ENCODE data around the gene DPY19L1.
A peak's percentile ranks its signal among the peaks of the same experiment; 100 is the strongest.
"Not testable (repeated sequence)": the region's sequence is repeated elsewhere in the genome, so short reads cannot be mapped to it uniquely, and the experiment has no call there.

The DPY19L1 gene

DNA sequence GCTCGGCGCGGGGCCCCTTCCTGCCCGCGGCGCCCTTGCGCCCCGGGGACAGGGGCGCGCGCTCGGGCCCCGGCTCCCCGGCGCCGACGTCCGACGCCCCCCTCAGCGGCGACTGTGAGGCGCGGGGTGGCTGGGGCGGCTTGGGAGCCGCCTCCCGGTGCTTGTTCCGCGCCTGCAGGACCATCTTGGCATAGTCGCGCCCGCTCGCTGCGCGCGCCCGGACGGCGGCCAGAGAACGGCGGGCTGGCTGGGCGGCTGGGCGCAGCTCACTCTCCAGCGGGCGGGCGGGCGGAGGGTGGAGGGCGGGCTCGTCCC is at the start of gene DPY19L1:
Gene DPY19L1 (minus strand): TSS at position 275 of the 315 bp plus-strand sequence. CDS start 91 bp downstream, at position 184.
- DNase-seq = no peak

DNA sequence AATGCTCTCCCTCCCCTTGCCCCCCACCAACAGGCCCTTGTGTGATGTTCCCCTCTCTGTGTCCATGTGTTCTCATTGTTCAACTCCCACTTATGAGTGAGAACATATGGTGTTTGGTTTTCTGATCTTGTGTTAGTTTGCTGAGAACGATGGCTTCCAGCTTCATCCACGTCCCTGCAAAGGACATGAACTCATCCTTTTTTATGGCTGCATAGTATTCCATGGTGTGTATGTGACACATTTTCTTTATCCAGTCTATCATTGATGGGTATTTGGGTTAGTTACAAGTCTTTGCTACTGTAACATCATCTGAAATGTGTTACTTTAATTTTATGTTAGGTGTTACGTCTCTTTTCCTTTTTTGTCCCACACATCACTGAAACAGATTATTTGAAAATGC is 42.2 kb upstream of the DPY19L1 start:
- DNase-seq = not testable (repeated sequence)

DNA sequence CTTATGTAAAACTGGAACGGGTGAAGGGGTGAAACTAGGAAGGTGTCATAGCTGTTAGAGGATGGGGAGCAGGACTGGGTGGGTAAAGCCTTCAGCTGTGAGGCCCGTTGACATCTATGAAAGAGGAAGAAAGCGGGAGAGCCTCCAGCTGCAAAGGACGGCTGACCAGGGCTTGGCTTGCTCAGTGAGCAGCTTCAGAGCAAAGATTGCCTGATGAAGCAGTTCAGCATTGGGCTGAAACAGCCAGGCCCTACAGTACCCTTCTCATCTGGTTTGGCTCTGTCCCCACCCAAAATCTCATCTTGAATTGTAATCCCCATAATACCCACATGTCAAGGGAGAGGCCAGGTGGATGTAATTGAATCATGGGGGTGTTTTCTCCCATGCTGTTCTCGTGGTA is 36.7 kb upstream of the DPY19L1 start:
- DNase-seq = not testable (repeated sequence)

DNA sequence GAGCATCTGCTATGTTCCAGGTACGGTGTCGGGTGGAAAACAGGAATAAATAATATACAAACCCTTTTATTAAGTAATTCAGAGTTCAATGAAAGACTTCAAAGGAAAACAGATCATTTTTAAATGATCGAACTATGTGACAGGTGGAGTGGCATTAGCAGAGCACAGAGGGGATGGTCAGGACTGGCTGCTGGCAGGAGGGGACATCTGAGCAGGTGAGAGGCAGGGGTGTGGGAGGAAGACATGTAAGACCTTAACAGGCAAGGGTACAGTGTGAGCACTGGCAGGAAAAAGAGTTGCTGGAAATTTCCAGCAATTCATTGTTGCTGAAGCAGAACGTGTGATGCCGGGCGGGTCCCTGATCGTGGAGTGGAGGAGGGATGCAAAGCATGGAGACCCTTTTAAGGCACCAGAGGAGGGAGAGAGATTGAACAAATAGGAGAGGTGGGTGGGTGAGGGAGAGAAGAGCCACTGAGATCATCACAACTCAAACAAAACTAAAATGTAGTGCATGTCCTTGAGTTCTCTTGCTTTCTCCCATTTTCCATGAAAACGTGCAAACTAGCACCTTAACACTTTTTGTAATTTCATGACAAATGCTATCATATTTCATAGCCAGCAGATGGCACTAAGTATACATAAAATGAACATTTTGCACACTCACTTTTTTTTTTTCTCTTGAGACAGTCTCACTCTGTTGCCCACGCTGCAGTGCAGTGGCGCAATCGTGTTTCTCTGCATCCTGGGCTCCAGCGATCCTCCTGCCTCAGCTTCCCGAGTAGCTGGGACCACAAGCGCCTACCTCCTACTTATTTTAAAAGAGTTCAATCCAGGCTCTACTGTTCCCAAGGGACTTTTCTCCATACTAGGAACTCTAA is 35.9 kb upstream of the DPY19L1 start:
- peak; percentile 63 for DNase-seq

DNA sequence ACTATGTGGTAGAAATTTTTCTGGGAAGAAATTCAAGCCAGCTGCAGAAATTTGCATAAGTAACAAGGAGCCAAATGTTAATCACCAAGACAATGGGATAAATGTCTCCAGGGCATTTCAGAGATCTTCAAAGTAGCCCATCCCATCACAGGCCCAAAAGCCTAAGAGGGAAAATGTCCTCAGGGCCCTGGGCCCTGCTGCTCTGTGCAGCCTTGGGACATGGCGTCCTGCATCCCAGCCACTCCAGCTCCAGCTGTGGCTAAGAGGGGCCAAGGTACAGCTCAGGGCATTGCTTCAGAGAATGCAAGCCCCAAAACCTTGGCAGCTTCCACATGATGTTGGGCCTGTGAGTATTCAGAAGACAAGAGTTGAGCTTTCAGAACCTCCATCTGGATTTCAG is 31.8 kb upstream of the DPY19L1 start:
- DNase-seq = not testable (repeated sequence)

DNA sequence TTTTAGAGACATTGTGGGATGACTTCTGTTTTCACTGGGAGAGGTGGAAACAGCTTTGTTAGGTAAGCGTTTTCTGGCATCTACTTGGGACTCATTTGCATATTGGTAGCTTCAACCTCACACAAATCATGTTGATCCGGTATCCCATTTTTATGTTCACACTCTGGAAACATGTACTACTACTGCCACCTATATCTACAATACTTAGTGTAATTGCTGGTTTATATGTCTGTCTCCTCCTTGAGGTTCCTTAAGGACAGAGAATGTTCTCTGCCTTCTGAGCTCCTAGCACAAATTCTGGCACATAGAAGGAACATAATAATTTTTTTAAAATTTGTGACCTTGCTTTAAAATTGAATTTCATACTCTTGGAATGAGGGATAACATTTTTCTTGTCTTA is 28.1 kb upstream of the DPY19L1 start:
- not testable (repeated sequence) for DNase-seq

DNA sequence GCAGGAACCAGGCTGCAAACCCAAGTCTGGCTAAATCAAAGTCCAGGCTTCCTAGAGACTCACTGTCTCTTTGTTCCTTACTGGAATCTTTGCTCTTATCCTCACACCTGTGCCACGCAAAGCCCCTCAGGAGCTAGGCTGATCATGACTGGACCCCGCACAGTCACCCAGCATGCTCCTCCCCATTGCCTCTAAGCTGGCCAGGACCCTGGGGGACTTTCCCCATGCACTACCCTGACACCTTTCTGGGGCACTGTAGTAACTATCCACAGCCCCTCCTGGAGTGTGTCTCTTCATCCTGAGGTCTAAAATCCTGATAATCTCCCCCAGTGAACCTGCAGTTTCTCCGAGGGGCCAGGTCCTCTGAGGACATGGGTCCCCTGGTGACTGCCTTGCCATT is 21.3 kb upstream of the DPY19L1 start:
- DNase-seq = not testable (repeated sequence)

DNA sequence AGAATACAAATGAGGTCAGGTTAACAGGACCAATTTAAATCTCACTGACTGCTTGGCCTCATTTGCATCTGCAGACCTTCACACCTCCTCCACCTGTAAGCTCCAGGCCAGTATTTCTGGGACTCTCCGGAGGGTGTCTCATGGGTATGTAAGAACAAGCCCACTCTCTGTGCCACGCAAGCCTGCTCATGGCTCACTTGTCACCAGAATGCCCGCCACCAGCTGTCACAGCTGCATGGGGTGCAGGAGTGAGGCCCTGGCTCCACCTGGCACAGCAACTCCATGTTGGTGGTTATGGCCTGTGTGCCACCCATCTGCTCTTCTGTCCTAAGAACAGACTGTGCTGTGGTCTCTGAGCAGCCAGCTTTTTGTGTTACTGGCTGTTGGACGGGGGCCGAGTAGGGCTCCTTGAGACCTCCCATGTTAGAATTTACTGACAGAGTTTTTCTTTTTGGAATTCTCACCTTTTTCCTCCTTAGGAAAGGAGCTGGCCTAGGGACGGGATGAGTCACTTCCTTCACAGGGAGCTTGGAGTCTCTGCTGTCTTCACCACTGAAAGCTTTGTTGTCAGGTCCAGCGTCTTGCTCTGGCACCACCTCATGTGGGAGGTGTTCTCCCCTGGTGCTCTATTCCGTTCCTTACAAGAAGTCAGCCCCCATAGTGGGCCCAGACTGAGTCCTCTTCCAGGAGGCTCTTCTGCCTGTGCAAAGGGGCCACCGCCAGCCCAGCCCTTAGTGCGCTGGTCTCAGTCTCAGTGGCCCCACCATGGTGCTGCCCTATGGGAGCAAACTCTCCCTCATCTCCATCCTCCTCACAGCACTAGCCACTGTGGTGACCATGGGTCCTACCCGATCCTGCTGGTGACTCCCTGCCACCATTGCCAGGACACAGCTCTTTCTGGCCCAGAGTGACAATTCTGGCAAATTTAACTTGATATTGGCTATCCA is 20.5 kb upstream of the DPY19L1 start:
- not testable (repeated sequence) for DNase-seq

DNA sequence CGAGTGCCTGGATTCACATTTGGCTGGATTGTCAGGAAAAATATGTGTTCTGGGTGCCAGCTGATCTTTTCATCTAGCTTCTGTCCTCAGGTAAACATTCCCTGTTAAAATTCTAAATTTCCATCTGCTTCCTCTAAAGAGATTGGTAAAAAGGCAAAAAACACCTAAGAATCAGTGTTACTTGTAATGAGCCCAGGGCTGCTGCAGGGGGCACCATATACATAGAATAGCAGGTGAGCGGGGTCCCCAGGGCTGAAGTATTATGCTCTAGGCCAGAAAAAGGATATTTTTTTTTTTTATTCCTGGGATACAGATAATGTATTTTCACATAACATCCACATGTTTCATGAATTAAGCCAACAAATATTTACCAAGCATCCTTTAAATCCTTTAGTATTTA is 18.4 kb upstream of the DPY19L1 start:
- DNase-seq = peak; percentile 19

DNA sequence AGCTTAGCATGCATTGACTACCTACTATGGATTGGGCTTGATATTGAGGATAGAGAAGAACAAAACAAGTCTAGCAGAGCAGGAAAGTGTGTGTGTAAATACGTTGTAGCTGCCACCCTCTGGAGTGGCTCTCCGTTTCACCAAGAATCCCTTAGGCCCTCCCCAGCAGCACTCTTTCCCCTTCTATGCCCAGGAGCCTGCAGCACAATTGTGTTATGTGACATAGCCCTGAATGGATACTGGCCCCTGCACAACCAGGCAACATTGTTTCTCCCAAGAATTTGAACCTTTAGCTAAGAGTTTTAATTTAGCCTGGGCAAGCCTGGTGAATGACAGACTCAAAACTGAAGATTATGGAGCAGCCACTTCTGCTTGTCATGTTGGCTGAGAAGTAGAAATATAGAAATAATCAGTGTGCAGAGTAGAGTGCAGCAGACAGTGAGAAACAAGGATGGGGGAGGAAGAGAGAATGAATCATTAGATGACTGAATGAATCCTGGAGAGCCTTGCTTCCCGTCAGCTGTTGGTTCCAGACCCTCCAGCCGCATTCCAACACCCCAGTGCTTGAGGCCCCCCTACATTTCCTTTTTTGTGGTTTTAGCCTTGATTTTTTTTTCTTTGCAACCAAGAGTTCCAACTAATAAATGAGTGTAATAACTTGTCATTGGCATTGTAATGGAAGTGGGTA is 16.3 kb upstream of the DPY19L1 start:
- not testable (repeated sequence) for DNase-seq

DNA sequence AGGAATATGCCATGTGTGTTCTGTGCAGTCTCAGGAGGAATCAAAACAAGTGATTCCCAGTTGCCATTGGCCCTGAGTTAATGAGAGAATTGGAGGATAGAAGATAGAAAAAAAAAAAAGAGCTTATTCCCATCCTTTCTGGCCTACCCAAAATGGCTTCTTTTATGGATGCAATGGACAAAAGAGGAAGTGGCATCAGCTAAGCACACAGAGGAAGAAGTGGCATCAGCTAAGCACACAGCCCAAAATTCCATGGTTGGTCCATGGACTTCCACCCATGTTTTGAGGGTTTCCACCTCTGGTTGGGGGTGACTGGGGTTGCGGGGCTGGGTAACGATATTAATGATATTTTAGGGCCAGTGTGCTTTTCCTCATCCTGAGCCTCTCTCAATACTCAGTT is 11.1 kb upstream of the DPY19L1 start:
- DNase-seq = not testable (repeated sequence)

DNA sequence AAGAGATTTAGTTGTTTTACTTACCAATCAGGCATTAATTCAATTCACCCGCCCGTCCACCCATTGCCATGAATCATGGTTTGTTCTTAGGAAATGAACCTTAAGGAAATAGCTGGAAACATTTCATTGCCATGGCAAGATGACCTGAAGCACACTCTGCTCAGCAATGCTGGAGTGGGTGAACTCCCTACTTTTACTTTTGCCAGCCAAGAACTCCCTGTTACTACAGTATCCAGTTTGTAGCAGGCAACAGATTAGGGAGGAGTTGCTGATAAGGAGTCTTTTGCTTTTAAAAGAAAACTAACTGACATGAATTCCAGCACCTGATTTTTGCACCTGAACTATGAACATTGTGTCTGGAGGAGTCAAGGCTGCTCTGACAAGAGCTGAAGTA is 10.6 kb upstream of the DPY19L1 start:
- not testable (repeated sequence) for DNase-seq

DNA sequence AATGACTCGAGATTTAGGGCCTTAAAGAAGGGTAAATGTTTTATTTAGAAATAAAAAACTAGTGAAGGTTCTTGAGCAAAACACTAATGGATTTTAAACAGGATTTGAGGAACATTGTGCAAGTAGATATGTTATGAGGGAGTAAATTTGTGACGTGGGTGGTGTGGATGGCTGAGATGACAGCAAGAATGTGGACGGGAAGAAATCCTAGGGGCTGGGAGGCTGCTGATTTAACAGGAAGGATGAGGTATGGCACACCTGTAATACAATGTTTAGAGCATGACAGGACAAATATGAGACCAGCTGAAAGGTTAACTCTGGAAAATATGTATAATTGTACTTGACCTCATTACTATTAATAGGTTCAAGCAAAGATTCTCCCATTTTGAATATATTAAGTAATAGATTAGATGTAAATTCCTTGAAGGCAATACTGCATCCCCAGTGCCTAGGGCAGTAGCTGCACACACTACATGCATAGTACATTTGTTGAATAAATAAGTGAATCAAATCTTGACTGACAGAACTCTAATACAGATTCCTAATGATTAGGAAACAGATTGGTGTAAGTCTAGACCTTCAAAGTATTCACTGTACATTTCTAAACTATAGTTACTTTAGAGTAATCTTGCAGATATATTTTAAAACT is 10.1 kb upstream of the DPY19L1 start:
- not testable (repeated sequence) for DNase-seq

DNA sequence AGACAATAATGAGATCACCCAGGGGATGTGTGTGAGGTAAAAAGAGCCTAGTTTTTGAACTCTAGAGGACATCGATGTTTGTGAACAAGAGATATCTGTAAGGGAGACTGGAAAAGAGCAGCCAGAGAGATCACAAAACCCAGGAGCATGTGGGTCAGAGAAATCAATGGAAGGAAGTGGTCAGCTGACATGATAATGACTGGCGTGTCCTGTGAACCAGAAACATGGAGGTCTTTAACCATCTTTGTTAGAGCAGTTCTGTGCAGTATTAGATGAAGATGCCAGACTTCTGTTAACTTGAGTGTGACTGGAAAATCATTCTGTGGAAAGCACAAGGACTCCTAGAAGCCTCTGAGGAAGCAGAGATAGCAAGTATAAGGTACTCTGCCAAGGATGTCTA is 6.0 kb upstream of the DPY19L1 start:
- not testable (repeated sequence) for DNase-seq

DNA sequence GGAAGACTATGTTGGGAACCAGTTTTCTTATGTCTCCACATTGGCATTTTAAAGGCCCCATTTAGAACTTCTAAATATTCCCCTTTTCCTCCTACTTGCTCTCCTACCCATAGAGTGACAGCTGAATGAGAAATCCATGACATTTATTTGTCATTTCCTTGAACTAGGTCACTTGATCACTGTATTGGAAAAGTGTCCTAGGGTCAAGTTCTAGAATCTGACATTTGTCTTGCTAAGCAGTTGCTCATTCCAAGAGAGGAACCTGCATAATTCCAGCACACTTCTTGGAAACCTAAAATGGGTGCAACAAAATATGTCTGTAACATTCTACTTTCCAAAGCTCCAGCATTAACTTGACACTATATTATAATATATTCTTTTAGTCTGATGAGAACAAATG is 3.6 kb upstream of the DPY19L1 start:
- no peak for DNase-seq

DNA sequence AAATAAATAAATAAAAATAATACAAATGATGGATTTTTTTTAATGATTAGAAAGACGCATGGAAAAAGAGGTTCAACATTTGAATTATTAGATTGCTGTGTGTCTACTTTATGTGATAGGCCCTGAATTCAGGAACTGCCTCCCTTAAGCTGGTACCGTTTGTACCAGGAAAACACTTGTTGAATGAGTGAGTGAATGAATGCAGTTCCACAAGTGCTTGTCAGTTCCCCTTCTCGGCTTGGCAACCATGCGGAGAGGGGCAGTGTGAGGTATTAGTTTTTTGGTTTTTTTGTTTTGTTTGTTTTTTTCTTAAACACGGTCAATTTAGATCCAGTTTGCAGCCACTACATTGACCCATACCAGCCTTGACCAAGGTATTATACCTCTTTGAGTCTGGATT is 2.1 kb upstream of the DPY19L1 start:
- DNase-seq = no peak

DNA sequence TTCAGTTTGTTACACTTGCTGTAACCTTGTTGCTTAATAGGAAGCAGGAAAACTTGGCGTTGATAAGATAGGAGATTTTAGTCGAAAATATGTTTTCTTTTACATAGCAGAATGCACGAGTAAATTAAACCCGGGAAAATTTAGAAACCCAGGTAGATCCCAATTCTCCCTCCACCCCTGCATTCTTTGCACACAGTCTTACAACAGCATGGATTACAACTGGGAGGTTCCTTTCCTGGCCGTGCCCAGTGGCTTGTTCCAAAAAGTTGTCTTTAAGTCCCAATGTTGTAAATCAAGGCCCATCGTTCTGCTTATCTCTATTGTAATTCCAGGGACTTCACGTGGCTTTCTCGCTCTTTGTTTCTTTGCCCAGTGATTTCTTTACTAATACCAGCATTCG is 1.1 kb upstream of the DPY19L1 start:
- DNase-seq = peak; percentile 35

DNA sequence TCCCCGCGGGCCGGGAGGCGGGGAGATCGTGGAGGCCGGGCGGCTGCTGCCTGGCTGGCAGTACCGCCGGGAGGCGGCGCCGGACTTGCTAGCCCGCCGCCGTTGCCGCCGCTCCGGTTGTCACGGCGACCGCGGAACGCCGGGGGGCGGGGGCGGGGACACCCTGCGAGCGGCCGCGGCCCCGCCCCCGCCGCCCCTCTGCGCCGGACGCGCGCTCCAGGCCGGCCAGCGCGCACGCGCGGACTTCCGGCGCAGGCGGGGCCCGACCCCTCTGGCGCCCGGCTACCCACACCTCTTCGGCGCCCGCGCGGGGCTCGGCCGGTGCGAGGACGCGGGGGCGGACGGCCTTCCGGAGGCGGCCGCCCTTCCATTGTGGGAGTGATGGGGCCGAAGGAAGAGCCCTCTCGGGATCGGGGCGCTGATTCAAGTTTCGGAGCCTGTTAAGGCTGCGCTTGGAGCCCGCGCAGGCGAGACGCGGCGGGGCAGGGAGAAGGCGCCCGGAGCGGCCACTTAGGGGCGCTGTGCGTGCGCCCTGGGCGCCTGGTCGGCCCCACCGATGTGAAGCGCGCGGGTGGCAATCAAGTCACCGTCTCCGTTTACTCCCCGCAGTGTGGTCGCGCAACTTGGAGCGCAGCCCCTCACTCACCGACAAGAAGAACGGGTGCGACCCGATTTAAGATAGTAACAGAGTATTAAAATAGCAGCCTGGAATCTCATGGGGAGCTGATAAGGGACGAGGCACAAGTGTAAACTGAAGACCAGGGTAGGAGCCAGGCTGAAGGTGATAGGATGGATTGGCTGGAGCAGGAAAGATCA is 449 bp upstream of the DPY19L1 start:
- peak; percentile 98 for DNase-seq

DNA sequence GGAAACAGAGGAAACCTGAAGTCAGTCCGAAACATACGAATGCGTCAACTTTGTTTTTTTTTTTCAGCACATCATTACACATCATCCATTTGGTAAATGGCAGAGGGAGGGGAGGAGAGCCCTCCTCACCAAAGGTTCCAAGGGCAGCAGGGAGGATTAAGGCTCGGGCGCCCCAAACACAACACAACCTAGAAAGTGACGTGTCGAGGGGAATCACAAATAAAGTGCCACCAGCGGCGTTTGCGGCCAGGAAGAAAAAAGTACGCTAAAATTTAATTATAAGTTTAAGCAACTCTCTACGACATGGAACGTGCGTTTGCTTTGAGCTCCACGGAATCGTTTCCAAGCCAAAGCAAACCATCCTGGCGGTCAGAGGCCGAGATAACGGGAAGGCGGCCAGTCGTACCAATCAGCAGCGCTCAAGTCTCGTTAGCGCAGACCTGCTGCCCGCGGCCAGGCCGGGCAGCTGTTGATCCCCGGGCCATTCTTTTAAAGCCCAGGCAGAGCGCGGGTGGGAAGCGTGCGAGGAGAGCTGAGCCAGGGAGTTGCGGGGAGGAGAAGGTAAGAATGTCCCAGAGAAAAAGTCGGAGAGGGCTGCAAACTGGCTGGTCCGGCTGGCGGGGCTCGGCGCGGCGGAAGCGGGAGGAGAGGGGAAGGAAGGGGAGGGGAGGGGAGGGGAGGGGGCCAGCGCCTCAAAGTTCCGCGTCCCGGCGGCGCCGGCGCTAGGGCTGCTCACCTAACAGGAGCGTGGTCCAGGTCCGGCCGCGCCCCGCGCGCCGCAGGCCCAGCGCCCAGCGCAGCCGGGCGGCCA is 719 bp downstream of the DPY19L1 start:
- DNase-seq = peak; percentile 82

DNA sequence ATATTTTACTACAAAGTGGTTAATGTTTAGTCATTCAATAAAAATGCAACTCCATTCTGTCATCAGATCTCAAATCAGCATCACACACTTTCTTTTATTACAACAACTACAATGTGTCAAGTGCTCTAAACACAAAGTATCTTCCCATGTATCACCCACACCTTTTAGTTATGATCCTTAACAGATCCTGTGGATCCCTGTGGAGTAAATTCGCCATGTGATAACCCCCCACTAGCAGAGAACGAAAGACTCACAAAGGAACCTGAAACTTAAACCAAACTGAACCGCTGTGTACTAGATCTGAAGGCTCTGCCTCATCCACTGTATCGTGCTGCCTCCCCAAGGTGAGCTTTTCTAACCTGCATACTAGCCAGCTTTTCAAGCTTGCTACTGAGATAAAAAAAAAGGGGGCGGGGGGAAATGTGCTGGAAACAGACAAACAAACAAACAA is 1.7 kb downstream of the DPY19L1 start:
- DNase-seq = peak; percentile 82

DNA sequence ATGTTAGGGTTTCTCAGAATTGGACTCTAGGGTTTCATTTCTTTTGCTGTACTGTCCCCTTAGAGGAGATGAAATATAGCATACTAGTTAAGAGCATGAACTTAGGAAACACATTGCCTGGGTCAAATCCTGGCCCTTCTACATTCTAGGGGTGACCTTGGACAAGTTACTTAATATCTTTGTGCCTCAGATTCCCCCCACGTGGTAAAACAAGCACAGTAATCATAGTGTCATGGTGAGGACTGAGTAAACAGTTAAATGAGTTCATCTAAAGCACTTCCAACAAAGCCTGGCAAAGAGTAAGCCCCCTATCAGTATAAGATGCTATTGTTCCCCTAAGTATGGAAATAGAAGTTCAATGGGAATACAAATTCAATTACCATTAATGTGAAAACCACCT is 5.1 kb downstream of the DPY19L1 start:
- DNase-seq = peak; percentile 45

Measured in NCI-H69 (cell line).